Ramos (cell line): Measurements from ENCODE around the gene RAB11A.
"Not testable (repeated sequence)": the region's sequence is repeated elsewhere in the genome, so short reads cannot be mapped to it uniquely, and the experiment has no call there.

ENCODE experiments used
- in situ Hi-C: fragments of 300-500 bp; cut with MboI; formaldehyde crosslinking; loops from one replicate; pipeline ENCODE4 v1.14.3; 2022; ENCODE audit warnings: low sequenced_read_pairs; ENCODE audit not compliant: unreplicated experiment

RAB11A gene

GRCh38 chr15:65841121-65841930 lies 28.0 kb upstream of the RAB11A start:
- in situ Hi-C loops, result no loop called here

- in situ Hi-C loops, result no loop called here
These were observed 23.3 kb upstream of the RAB11A start for GRCh38 chr15:65845826-65846519.

DNA sequence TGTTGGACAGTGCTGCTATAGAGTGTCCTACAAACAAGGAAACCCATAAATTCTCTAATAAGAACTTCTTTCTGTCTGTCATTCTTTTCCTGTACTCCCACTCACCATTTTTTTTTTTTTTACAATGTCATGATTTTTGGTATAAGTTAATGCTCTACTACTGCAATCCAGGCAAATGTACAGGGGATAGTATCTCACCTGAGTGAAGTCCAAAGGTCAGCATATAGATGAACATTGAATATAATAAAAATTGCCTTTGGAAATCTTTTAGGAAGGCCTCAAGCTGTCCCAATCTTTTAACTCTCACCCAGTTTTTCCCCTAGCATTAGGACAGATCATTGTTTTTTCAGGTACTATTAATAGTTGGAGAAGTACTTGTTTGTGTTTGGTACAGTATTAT lies 21.3 kb upstream of the RAB11A start:
- in situ Hi-C loops, result no loop called here

GRCh38 chr15:65851981-65852380 lies 17.3 kb upstream of the RAB11A start:
- in situ Hi-C loops, result loop anchor here (5.0 kb wide), 1 partner anchor 210 kb away; no protein-coding TSS in a partner anchor

DNA sequence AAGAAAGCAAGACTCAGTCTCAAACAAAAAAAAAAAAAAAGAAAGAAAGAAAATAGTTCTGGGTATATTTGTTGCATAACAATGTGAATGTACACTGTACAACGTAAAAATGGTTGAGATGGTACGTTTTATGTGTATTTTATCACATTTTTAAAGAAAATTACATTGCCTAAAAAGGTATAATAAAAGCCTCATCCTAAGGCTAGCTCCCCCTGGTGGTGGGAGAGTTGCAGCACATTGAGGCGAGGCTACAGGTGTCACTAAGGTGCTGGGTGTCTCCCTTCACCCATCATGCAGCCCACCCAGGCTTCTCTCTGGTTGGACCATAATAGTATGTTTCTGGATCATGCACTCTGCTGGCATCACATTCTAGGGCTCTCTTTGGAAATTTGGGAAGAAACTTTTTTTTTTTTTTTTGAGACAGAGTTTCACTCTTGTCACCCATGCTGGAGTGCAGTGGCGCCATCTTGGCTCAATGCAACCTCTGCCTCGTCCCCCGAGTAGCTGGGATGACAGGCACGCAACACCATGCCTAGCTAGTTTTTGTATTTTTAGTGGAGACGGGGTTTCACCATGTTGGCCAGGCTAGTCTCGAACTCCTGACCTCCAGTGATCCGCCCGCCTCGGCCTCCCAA lies 12.4 kb upstream of the RAB11A start:
- in situ Hi-C loops, result no loop called here

DNA sequence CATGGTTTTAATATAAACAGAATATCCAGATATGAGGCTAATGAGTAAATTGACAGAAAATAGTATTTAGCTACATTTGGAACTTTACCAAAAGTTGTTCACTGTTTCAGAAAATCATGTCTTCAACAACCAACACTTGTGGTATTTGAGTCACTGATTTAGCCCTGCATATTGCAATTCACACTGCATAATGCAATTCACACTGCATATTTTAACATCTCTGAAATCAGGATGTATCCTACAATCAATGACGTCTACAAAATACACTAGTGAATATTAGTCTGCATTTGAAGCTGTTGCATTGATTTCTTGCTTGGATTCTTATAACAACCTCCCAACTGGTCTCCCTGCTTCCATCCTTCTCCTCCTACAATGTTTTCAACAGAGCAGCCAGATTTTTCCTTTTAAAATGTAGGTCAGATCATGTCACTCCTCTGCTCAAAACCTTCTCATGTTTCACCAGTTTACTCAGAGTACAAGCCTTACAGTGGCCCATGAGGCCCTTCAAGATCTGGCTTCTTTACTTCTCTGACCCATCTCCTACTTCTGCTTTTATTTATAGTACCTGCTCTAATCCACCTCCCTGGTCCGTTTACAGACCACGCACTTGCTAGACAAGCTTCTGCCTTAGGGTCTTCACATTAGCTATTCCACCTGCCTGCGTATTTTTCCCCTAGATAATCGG lies 11.4 kb upstream of the RAB11A start:
- in situ Hi-C loops, result no loop called here

DNA sequence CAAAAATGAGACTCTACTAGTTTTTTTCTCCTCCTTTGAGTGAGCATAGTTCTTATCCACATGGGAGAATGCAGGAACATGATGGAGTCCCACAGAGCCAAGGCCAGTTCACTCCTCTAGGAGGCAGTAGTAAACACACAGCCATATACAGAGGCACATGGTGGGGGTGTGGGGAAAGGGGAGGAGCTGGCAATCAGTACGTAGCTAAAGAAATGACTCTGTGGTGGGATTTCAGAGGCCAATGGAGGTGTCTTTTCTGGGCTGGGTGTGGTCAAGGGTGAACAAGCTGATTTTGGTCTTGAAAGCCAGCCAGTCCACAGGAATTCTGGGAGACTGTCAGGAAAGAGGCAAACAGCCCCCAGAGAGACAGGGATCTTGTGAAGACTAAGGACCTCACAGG lies 6.6 kb upstream of the RAB11A start:
- in situ Hi-C loops, result no loop called here

- in situ Hi-C loops, result no loop called here
These were observed 6.2 kb upstream of the RAB11A start for GRCh38 chr15:65863106-65863505.

DNA sequence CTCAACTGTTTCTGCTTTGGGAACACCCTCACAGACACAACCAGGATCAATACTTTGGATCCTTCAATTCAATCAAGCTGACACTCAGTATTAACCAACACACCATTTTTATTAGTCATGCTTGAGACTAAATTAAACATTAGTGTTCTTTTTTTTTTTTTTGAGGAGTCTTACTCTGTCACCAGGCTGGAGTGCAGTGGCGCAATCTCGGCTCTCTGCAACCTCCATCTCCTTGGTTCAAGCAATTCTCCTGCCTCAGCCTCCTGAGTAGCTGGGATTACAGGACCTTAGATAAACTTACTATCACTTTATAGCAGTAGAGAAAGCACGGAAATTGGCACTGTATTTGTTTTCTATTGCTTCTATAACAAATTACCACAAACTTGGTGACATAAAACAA lies 2.0 kb upstream of the RAB11A start:
- in situ Hi-C loops, result no loop called here

- in situ Hi-C loops, result not testable (repeated sequence)
These were observed 1.4 kb upstream of the RAB11A start for GRCh38 chr15:65867933-65868332.

- in situ Hi-C loops, result no loop called here
These were observed 655 bp upstream of the RAB11A start for GRCh38 chr15:65868546-65869125.

DNA sequence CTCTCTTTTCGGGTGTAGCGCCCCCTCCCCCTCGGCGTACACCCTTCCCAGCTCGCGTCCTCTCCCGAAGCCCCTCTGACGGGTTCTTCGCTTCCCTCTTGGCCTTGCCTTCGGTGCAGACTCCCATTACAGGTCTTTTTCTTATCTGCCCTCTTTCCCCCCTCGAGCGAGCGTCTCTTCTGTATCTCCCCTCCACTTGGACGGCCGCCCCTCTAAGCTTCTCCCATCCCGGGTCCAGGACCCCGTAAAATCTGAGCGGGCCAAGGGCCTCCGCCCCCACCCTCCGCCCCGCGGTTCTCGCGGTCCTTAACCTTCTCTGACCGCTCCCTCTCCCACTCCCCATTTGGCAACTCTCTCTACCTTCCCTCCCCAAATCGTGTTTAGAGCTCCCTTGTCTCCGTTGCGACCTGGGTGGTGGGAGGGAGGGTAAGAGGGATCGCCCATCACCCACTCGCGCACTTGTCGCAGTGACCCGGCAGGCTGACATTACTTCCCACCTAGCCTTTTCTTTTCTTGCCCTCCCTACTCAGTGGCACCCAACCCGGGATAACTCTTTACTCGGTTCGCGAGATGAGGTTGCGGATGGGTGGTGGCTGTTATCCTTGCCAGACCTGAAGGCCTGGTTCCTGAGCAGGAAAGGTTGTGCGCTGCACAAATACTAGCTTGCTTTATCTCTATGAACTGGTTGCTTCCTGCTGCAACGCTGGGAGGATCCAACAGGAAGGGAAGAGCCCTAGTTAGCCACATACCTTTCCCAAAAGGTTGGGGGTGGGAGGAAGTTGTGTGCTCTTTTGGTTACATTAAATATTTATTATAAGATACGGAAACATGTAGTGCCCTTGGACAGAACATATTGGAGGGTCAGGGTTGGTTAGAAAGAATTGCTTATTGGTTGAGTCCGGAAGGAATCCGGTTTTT lies 922 bp downstream of the RAB11A start:
- in situ Hi-C loops, result no loop called here

DNA sequence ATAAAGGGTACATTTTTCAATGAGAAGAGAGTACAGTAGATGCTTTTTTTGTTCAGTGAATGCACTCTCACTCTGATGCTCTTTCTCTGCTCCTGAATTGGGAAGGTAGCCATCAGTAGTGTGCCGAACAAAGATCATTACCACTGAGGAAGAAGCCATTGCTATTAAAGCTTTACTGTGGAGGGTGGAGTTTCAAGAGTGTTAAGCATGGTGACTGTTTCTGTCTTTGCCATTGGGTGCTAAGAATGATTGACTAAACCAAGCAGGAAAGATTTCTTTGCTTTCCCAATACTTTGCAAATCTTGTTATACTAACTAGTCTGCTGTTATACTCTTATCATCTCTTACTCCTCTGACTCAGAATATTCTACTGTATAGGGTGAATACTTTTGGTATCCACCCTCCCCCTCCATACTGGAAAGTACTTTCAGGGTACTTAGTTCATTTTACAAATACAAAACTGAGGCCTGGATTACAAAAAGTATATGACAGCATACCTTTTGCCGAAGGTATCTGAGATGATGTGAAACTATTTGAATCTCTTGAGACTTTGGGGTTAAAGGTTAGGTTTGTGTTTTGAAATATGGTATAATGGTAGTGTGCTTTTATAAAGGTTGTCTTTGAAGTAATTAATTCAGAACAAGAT lies 1.7 kb downstream of the RAB11A start:
- in situ Hi-C loops, result no loop called here

- in situ Hi-C loops, result not testable (repeated sequence)
These were observed 2.6 kb downstream of the RAB11A start for GRCh38 chr15:65871886-65872285.

DNA sequence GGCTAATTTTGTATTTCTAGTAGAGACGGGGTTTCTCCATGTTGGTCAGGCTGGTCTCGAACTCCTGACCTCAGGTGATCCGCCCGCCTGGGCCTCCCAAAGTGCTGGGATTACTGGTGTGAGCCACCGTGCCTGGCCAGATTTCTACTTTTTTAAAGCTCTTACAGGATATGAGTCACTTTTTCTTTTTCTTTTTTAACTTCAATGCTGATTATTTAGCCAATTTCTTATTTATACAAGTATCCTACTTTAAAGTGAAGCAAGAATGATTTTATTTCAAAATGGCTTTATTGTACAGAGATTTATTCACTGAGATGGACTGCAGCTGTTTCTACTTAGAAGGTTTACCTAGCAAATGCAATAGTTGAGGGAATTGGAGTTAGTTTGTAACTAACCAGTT lies 3.3 kb downstream of the RAB11A start:
- in situ Hi-C loops, result not testable (repeated sequence)

- in situ Hi-C loops, result no loop called here
These were observed 4.0 kb downstream of the RAB11A start for GRCh38 chr15:65873256-65873655.

DNA sequence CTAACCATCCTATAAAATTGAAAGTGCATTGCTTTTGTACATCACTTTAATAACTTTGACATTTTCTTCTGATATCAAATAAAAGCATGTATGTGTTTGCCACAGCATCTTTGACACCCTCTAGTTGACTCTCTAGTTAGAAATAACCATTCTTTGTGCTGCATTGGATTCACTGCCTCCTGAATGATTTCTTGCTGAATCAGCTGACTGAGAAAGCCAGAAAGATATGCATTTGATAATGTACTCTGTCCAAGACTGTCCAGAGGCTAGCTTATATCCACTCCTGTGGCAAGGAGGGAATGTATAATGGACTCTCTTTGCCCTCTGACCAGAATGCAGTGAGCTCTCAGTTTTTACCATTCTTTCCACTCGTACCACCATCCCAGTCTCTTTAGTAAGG lies 6.2 kb downstream of the RAB11A start:
- in situ Hi-C loops, result no loop called here

- in situ Hi-C loops, result no loop called here
These were observed 8.5 kb downstream of the RAB11A start for GRCh38 chr15:65877749-65878148.
